WTC11 (cell line): Measurements from ENCODE around the gene TMEM165. TPM values are rescaled to one million over a fixed set of nuclear protein-coding genes. Genes with fewer than 3 reads are reported as not detected.

Experiments
- ATAC-seq: fragments of 200-7000 bp; cut with Tn5 transposase; 2 replicates; pipeline ENCODE4 v1.10.0; 2021; ENCODE audit warnings: mild to moderate bottlenecking, moderate library complexity
- CTCF ChIA-PET: fragments of 300-600 bp; sonication (Branson Sonifier 250); formaldehyde crosslinking; loops from one replicate; lab custom pipeline; 2021; ENCODE audit warnings: antibody characterized with exemption; lab: Charles Lee
- POLR2A ChIA-PET: fragments of 350-600 bp; sonication (Branson Sonifier 250); formaldehyde crosslinking; loops from one replicate; lab custom pipeline; 2021; ENCODE audit warnings: antibody characterized with exemption; lab: Charles Lee
- DNase-seq: peaks from one replicate; pipeline ENCODE4 v3.0.0; 2021; ENCODE audit warnings: low spot score
- H3K27ac Mint-ChIP-seq: 2 replicates; pipeline ENCODE4 v1.8.0; 2021; ENCODE audit warnings: mixed read lengths
- H3K27me3 Mint-ChIP-seq: 2 replicates; pipeline ENCODE4 v1.8.0; 2021; ENCODE audit warnings: low read depth, mild to moderate bottlenecking, moderate library complexity, mixed read lengths
- H3K36me3 Mint-ChIP-seq: 2 replicates; pipeline ENCODE4 v1.8.0; 2021; ENCODE audit warnings: mixed read lengths
- H3K4me1 Mint-ChIP-seq: 2 replicates; pipeline ENCODE4 v1.8.0; 2022; ENCODE audit warnings: mixed read lengths
- H3K4me3 Mint-ChIP-seq: 2 replicates; pipeline ENCODE4 v1.8.0; 2021; ENCODE audit warnings: mild to moderate bottlenecking, moderate library complexity, mixed read lengths
- H3K9me3 Mint-ChIP-seq: 2 replicates; pipeline ENCODE4 v1.8.0; 2021; ENCODE audit warnings: mixed read lengths
- ATF1 ChIP-seq: sonication (generic); formaldehyde crosslinking; IDR thresholded peaks from 2 replicates; pipeline ENCODE4 v1.8.1; 2023; ENCODE audit warnings: mild to moderate bottlenecking, moderate library complexity, missing genetic modification reagents
- CBFB ChIP-seq: sonication (generic); formaldehyde crosslinking; IDR thresholded peaks from 2 replicates; pipeline ENCODE4 v1.8.1; 2022; ENCODE audit warnings: mild to moderate bottlenecking, low read depth, missing genetic modification reagents
- CREB1 ChIP-seq: sonication (generic); formaldehyde crosslinking; IDR thresholded peaks from 2 replicates; pipeline ENCODE4 v1.8.0; 2023; ENCODE audit warnings: mild to moderate bottlenecking, missing genetic modification reagents
- ESRRA ChIP-seq: sonication (generic); formaldehyde crosslinking; IDR thresholded peaks from 2 replicates; pipeline ENCODE4 v1.8.1; 2022; ENCODE audit warnings: mild to moderate bottlenecking, missing genetic modification reagents, borderline replicate concordance
- GABPB1 ChIP-seq: sonication (generic); formaldehyde crosslinking; IDR thresholded peaks from 2 replicates; pipeline ENCODE4 v1.8.1; 2023; ENCODE audit warnings: mild to moderate bottlenecking, missing genetic modification reagents
- GRHL2 ChIP-seq: fragments of 250-450 bp; sonication (Bioruptor Pico); IDR thresholded peaks from 2 replicates; pipeline ENCODE4 v1.8.0; 2022; ENCODE audit warnings: mild to moderate bottlenecking, moderate library complexity; ENCODE audit not compliant: insufficient replicate concordance, severe bottlenecking
- IRF2 ChIP-seq: sonication (generic); formaldehyde crosslinking; IDR thresholded peaks from 2 replicates; pipeline ENCODE4 v1.8.0; 2022; ENCODE audit warnings: low read depth, missing genetic modification reagents, borderline replicate concordance
- JAZF1 ChIP-seq: fragments of 250-450 bp; sonication (Bioruptor Pico); IDR thresholded peaks from 2 replicates; pipeline ENCODE4 v1.9.0; 2021; ENCODE audit warnings: moderate library complexity, mild to moderate bottlenecking, inconsistent platforms
- NR2C2 ChIP-seq: sonication (generic); formaldehyde crosslinking; IDR thresholded peaks from 2 replicates; pipeline ENCODE4 v1.8.0; 2022; ENCODE audit warnings: mild to moderate bottlenecking, missing genetic modification reagents
- SMAD3 ChIP-seq: sonication (generic); formaldehyde crosslinking; IDR thresholded peaks from 2 replicates; pipeline ENCODE4 v1.8.0; 2022; ENCODE audit warnings: missing genetic modification reagents, mild to moderate bottlenecking, borderline replicate concordance
- SMAD4 ChIP-seq: sonication (generic); formaldehyde crosslinking; IDR thresholded peaks from 2 replicates; pipeline ENCODE4 v1.8.0; 2022; ENCODE audit warnings: mild to moderate bottlenecking, missing genetic modification reagents
- ZNF423 ChIP-seq: fragments of 250-450 bp; sonication (Bioruptor Pico); IDR thresholded peaks from 2 replicates; pipeline ENCODE4 v2.1.2; 2022; ENCODE audit warnings: mild to moderate bottlenecking, moderate library complexity
- total RNA-seq: library from RNA; stranded (reverse); gene quantifications from 3 replicates; pipeline ENCODE4 v1.2.3, GENCODE V29; 2021
- TF ChIP-seq, protein P1 (sequence below): sonication (generic); formaldehyde crosslinking; IDR thresholded peaks from 2 replicates; pipeline ENCODE4 v1.8.0; 2022; ENCODE audit warnings: mild to moderate bottlenecking, missing genetic modification reagents
- TF ChIP-seq, protein P2 (sequence below): sonication (generic); formaldehyde crosslinking; conservative IDR thresholded peaks from 2 replicates; pipeline ENCODE4 v1.8.1; 2023; ENCODE audit warnings: mild to moderate bottlenecking, low read depth, missing genetic modification reagents, moderate library complexity
- TF ChIP-seq, protein P3 (sequence below): sonication (generic); formaldehyde crosslinking; IDR thresholded peaks from 2 replicates; pipeline ENCODE4 v1.8.1; 2023; ENCODE audit warnings: mild to moderate bottlenecking, missing genetic modification reagents
- TF ChIP-seq, protein P4 (sequence below): fragments of 250-450 bp; sonication (Bioruptor Pico); IDR thresholded peaks from 2 replicates; pipeline ENCODE4 v1.9.0; 2021; ENCODE audit warnings: mild to moderate bottlenecking, borderline replicate concordance
- TF ChIP-seq, protein P5 (sequence below): fragments of 200-600 bp; IDR thresholded peaks from 2 replicates; pipeline ENCODE4 v1.8.0; 2022; ENCODE audit warnings: antibody characterized with exemption
- TF ChIP-seq, protein P6 (sequence below): fragments of 250-450 bp; sonication (Bioruptor Pico); IDR thresholded peaks from 2 replicates; pipeline ENCODE4 v1.9.0; 2021; ENCODE audit warnings: mild to moderate bottlenecking
- TF ChIP-seq, protein P7 (sequence below): fragments of 250-450 bp; sonication (Bioruptor Pico); IDR thresholded peaks from 2 replicates; pipeline ENCODE4 v2.1.2; 2022; ENCODE audit warnings: mild to moderate bottlenecking, moderate library complexity
- TF ChIP-seq, protein P8 (sequence below): sonication (generic); formaldehyde crosslinking; IDR thresholded peaks from 2 replicates; pipeline ENCODE4 v1.8.1; 2022; ENCODE audit warnings: mild to moderate bottlenecking, missing genetic modification reagents, moderate library complexity, borderline replicate concordance

Gene TMEM165
- total RNA-seq, 1 experiment from 2014 or later, result 88.6 TPM

DNA sequence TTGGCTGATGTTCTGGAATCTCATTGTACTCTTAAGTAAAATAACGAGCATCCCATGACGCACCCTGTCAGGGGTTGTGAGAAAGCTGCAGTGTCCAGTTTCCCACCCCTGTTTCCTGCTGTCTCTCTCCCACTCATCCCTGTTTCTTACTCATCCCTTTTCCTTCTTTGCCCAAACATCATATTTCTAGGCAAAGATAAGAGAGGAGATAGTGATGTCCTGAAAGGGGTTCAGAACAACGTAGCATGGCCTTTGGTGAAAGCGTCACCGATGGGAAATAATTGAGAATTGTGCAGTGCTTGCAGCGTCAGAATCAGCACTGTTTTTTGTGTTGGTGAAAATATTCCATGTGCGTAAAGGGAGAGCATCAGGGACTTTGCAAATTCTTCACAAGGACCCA, 23.5 kb upstream of the TMEM165 start:
- Mint-ChIP-seq H3K4me1 (peaks cover under 1% of the 10 kb centered on the region), H3K27ac (no peak overlapping the region), H3K9me3 (no peaks in the 10 kb centered on the region), H3K27me3 (no peaks in the 10 kb centered on the region)
- POLR2A ChIA-PET, result no interaction called here
- TF ChIP-seq, protein P1, sequence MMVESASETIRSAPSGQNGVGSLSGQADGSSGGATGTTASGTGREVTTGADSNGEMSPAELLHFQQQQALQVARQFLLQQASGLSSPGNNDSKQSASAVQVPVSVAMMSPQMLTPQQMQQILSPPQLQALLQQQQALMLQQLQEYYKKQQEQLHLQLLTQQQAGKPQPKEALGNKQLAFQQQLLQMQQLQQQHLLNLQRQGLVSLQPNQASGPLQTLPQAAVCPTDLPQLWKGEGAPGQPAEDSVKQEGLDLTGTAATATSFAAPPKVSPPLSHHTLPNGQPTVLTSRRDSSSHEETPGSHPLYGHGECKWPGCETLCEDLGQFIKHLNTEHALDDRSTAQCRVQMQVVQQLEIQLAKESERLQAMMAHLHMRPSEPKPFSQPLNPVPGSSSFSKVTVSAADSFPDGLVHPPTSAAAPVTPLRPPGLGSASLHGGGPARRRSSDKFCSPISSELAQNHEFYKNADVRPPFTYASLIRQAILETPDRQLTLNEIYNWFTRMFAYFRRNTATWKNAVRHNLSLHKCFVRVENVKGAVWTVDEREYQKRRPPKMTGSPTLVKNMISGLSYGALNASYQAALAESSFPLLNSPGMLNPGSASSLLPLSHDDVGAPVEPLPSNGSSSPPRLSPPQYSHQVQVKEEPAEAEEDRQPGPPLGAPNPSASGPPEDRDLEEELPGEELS, result no peak
- TF ChIP-seq CREB1 (CRISPR knock-in tag), result no peak
- no peak for TF ChIP-seq GRHL2 (CRISPR knock-in tag)
- TF ChIP-seq NR2C2 (CRISPR knock-in tag), result no peak
- TF ChIP-seq CBFB (CRISPR knock-in tag), result no peak
- TF ChIP-seq GABPB1, result no peak
- no peak for TF ChIP-seq ESRRA (CRISPR knock-in tag)
- TF ChIP-seq, protein P2, sequence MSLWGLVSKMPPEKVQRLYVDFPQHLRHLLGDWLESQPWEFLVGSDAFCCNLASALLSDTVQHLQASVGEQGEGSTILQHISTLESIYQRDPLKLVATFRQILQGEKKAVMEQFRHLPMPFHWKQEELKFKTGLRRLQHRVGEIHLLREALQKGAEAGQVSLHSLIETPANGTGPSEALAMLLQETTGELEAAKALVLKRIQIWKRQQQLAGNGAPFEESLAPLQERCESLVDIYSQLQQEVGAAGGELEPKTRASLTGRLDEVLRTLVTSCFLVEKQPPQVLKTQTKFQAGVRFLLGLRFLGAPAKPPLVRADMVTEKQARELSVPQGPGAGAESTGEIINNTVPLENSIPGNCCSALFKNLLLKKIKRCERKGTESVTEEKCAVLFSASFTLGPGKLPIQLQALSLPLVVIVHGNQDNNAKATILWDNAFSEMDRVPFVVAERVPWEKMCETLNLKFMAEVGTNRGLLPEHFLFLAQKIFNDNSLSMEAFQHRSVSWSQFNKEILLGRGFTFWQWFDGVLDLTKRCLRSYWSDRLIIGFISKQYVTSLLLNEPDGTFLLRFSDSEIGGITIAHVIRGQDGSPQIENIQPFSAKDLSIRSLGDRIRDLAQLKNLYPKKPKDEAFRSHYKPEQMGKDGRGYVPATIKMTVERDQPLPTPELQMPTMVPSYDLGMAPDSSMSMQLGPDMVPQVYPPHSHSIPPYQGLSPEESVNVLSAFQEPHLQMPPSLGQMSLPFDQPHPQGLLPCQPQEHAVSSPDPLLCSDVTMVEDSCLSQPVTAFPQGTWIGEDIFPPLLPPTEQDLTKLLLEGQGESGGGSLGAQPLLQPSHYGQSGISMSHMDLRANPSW (CRISPR knock-in tag), result no peak
- no peak for TF ChIP-seq SMAD4 (CRISPR knock-in tag)
- TF ChIP-seq, protein P3, sequence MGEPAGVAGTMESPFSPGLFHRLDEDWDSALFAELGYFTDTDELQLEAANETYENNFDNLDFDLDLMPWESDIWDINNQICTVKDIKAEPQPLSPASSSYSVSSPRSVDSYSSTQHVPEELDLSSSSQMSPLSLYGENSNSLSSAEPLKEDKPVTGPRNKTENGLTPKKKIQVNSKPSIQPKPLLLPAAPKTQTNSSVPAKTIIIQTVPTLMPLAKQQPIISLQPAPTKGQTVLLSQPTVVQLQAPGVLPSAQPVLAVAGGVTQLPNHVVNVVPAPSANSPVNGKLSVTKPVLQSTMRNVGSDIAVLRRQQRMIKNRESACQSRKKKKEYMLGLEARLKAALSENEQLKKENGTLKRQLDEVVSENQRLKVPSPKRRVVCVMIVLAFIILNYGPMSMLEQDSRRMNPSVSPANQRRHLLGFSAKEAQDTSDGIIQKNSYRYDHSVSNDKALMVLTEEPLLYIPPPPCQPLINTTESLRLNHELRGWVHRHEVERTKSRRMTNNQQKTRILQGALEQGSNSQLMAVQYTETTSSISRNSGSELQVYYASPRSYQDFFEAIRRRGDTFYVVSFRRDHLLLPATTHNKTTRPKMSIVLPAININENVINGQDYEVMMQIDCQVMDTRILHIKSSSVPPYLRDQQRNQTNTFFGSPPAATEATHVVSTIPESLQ, result no peak
- TF ChIP-seq, protein P4, sequence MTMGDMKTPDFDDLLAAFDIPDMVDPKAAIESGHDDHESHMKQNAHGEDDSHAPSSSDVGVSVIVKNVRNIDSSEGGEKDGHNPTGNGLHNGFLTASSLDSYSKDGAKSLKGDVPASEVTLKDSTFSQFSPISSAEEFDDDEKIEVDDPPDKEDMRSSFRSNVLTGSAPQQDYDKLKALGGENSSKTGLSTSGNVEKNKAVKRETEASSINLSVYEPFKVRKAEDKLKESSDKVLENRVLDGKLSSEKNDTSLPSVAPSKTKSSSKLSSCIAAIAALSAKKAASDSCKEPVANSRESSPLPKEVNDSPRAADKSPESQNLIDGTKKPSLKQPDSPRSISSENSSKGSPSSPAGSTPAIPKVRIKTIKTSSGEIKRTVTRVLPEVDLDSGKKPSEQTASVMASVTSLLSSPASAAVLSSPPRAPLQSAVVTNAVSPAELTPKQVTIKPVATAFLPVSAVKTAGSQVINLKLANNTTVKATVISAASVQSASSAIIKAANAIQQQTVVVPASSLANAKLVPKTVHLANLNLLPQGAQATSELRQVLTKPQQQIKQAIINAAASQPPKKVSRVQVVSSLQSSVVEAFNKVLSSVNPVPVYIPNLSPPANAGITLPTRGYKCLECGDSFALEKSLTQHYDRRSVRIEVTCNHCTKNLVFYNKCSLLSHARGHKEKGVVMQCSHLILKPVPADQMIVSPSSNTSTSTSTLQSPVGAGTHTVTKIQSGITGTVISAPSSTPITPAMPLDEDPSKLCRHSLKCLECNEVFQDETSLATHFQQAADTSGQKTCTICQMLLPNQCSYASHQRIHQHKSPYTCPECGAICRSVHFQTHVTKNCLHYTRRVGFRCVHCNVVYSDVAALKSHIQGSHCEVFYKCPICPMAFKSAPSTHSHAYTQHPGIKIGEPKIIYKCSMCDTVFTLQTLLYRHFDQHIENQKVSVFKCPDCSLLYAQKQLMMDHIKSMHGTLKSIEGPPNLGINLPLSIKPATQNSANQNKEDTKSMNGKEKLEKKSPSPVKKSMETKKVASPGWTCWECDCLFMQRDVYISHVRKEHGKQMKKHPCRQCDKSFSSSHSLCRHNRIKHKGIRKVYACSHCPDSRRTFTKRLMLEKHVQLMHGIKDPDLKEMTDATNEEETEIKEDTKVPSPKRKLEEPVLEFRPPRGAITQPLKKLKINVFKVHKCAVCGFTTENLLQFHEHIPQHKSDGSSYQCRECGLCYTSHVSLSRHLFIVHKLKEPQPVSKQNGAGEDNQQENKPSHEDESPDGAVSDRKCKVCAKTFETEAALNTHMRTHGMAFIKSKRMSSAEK (CRISPR knock-in tag), result no peak
- TF ChIP-seq IRF2 (CRISPR knock-in tag), result no peak
- TF ChIP-seq, protein P5, sequence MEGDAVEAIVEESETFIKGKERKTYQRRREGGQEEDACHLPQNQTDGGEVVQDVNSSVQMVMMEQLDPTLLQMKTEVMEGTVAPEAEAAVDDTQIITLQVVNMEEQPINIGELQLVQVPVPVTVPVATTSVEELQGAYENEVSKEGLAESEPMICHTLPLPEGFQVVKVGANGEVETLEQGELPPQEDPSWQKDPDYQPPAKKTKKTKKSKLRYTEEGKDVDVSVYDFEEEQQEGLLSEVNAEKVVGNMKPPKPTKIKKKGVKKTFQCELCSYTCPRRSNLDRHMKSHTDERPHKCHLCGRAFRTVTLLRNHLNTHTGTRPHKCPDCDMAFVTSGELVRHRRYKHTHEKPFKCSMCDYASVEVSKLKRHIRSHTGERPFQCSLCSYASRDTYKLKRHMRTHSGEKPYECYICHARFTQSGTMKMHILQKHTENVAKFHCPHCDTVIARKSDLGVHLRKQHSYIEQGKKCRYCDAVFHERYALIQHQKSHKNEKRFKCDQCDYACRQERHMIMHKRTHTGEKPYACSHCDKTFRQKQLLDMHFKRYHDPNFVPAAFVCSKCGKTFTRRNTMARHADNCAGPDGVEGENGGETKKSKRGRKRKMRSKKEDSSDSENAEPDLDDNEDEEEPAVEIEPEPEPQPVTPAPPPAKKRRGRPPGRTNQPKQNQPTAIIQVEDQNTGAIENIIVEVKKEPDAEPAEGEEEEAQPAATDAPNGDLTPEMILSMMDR, result no peak
- no peak for TF ChIP-seq JAZF1 (CRISPR knock-in tag)
- TF ChIP-seq, protein P6, sequence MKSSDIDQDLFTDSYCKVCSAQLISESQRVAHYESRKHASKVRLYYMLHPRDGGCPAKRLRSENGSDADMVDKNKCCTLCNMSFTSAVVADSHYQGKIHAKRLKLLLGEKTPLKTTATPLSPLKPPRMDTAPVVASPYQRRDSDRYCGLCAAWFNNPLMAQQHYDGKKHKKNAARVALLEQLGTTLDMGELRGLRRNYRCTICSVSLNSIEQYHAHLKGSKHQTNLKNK (CRISPR knock-in tag), result no peak
- TF ChIP-seq SMAD3 (CRISPR knock-in tag), result no peak
- TF ChIP-seq, protein P7, sequence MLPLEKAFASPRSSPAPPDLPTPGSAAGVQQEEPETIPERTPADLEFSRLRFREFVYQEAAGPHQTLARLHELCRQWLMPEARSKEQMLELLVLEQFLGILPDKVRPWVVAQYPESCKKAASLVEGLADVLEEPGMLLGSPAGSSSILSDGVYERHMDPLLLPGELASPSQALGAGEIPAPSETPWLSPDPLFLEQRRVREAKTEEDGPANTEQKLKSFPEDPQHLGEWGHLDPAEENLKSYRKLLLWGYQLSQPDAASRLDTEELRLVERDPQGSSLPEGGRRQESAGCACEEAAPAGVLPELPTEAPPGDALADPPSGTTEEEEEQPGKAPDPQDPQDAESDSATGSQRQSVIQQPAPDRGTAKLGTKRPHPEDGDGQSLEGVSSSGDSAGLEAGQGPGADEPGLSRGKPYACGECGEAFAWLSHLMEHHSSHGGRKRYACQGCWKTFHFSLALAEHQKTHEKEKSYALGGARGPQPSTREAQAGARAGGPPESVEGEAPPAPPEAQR, result no peak
- TF ChIP-seq, protein P8, sequence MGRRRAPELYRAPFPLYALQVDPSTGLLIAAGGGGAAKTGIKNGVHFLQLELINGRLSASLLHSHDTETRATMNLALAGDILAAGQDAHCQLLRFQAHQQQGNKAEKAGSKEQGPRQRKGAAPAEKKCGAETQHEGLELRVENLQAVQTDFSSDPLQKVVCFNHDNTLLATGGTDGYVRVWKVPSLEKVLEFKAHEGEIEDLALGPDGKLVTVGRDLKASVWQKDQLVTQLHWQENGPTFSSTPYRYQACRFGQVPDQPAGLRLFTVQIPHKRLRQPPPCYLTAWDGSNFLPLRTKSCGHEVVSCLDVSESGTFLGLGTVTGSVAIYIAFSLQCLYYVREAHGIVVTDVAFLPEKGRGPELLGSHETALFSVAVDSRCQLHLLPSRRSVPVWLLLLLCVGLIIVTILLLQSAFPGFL (CRISPR knock-in tag), result no peak
- no peak for TF ChIP-seq ATF1 (CRISPR knock-in tag)
- no peak for TF ChIP-seq ZNF423 (CRISPR knock-in tag)
- TF ChIP-seq, all 79 proteins: peak for 0
- no peak for ATAC-seq
- DNase-seq, result no peak
- CTCF ChIA-PET, result no interaction called here
- H3K4me3 Mint-ChIP-seq, result no peak overlapping the region
- peaks cover 15% of the 10 kb centered on the region for H3K36me3 Mint-ChIP-seq
